Measurements from ENCODE around the gene SLC2A5.

DNA sequence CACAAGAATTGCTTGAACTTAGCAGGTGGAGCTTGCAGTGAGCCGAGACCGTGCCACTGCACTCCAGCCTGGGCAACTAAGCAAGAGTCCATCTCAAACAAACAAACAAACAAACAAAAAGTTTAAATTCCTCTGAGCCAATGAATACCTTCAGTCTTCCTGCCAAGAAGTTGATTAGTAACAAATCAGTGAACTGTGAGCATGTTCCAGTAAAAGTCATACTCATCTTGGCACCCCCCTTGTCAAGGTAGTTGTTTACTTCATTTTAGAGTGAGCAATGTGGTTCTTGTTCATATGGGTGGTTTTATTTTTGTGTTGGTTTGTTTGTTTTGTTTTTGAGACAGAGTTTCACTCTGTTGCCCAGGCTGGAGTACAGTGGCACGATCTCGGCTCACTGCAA lies 25.2 kb downstream of the SLC2A5 start:
- TF ChIP-seq, protein P1, sequence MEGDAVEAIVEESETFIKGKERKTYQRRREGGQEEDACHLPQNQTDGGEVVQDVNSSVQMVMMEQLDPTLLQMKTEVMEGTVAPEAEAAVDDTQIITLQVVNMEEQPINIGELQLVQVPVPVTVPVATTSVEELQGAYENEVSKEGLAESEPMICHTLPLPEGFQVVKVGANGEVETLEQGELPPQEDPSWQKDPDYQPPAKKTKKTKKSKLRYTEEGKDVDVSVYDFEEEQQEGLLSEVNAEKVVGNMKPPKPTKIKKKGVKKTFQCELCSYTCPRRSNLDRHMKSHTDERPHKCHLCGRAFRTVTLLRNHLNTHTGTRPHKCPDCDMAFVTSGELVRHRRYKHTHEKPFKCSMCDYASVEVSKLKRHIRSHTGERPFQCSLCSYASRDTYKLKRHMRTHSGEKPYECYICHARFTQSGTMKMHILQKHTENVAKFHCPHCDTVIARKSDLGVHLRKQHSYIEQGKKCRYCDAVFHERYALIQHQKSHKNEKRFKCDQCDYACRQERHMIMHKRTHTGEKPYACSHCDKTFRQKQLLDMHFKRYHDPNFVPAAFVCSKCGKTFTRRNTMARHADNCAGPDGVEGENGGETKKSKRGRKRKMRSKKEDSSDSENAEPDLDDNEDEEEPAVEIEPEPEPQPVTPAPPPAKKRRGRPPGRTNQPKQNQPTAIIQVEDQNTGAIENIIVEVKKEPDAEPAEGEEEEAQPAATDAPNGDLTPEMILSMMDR (IDR thresholded peaks at IDR 0.05 in 8 of 11, conservative IDR thresholded peaks at IDR 0.05 in 3 of 11): no peak
- TF ChIP-seq POLR2A (IDR thresholded peaks at IDR 0.05) (no peak), POLR2AphosphoS5 (IDR thresholded peaks at IDR 0.05) (no peak)

All from spleen (tissue), 7 donors.